Body of pancreas (tissue), 4 donors: ENCODE measurements around the gene PDE4D.

Experiments used
- CTCF ChIP-seq, 7 experiments: fragments of 450-650 bp in 4 of 7; fragments of 200-600 bp in 3 of 7; sonication (generic) in 3 of 7; IDR thresholded peaks; one replicate each; pipeline ENCODE4 v1.5.1; 2016 to 2019; ENCODE audit warnings: antibody characterized with exemption in 7 of 7
- POLR2A ChIP-seq, 3 donors: fragments of 450-650 bp; IDR thresholded peaks; one replicate each; pipeline ENCODE4 v1.6.1; 2016; ENCODE audit warnings: antibody characterized with exemption in 3 of 3, mild to moderate bottlenecking in 2 of 3

- no peak for TF ChIP-seq CTCF (IDR thresholded peaks at IDR 0.05)
- TF ChIP-seq POLR2A (IDR thresholded peaks at IDR 0.05), result no peak
Measured at GRCh38 chr5:59598547-59598874, 295.0 kb downstream of the PDE4D start.
